CD14-positive monocyte (primary cell): Measurements from ENCODE around the gene SNX21. TPM values are rescaled to one million over a fixed set of nuclear protein-coding genes. Genes with fewer than 3 reads are reported as not detected.

Experiments used
- DNase-seq, 3 donors: peaks; one replicate each; pipeline ENCODE4 v3.0.0-alpha.2; 2011 to 2022
- H2AFZ ChIP-seq: 2 replicates; pipeline ENCODE4 v1.6.0; 2012; ENCODE audit warnings: mild to moderate bottlenecking, low read depth, low read length, inconsistent platforms; ENCODE audit not compliant: insufficient read depth, poor library complexity, severe bottlenecking
- H3K27ac ChIP-seq, 2 donors: 1 replicate in 1 of 2; 2 replicates in 1 of 2; pipeline ENCODE4 v1.5.1; 2012 to 2013; ENCODE audit warnings: low read length in 2 of 2, control low read depth in 1 of 2, inconsistent platforms in 1 of 2, low read depth in 1 of 2, mild to moderate bottlenecking in 1 of 2
- H3K27me3 ChIP-seq, 2 donors: one replicate each; pipeline versions ENCODE4 v1.6.0 to v1.6.1; 2011 to 2013; ENCODE audit warnings: low read length in 2 of 2; ENCODE audit not compliant: control insufficient read depth in 2 of 2, insufficient read depth in 2 of 2
- H3K36me3 ChIP-seq, 2 donors: replicated peaks in 1 of 2; 1 replicate in 1 of 2; 2 replicates in 1 of 2; pipeline versions ENCODE4 v1.5.1 to v1.6.1; 2012 to 2013; ENCODE audit warnings: low read length in 2 of 2, control low read depth in 1 of 2, inconsistent platforms in 1 of 2, mild to moderate bottlenecking in 1 of 2; ENCODE audit not compliant: insufficient read depth in 2 of 2, control insufficient read depth in 1 of 2
- H3K4me1 ChIP-seq, 2 donors: 1 replicate in 1 of 2; 2 replicates in 1 of 2; pipeline versions ENCODE4 v1.5.1 to v1.6.1; 2012 to 2013; ENCODE audit warnings: low read length in 2 of 2, control low read depth in 1 of 2, inconsistent platforms in 1 of 2, mild to moderate bottlenecking in 1 of 2, moderate library complexity in 1 of 2; ENCODE audit not compliant: insufficient read depth in 2 of 2, control insufficient read depth in 1 of 2
- H3K4me2 ChIP-seq: replicated peaks from 2 replicates; pipeline ENCODE3; 2012; ENCODE audit warnings: low read length, moderate library complexity, mild to moderate bottlenecking; ENCODE audit not compliant: poor library complexity, severe bottlenecking; ENCODE audit errors: extremely low read depth
- H3K4me3 ChIP-seq, 3 experiments: fragments of 200-600 bp in 1 of 3; sonication (generic) in 1 of 3; replicated peaks in 1 of 3; 1 replicate in 2 of 3; 2 replicates in 1 of 3; pipeline ENCODE4 v1.5.1; 2011 to 2013; ENCODE audit warnings: low read length in 3 of 3, mild to moderate bottlenecking in 3 of 3, control low read depth in 2 of 3, low read depth in 2 of 3, inconsistent platforms in 1 of 3, moderate library complexity in 1 of 3
- H3K79me2 ChIP-seq: 2 replicates; pipeline ENCODE4 v1.6.0; 2012; ENCODE audit warnings: mild to moderate bottlenecking, control low read depth, inconsistent platforms, low read length, moderate library complexity; ENCODE audit not compliant: insufficient read depth
- H3K9ac ChIP-seq: 2 replicates; pipeline ENCODE4 v1.6.0; 2017; ENCODE audit warnings: low read length, mild to moderate bottlenecking; ENCODE audit not compliant: insufficient read depth, poor library complexity, severe bottlenecking
- H3K9me3 ChIP-seq, 2 donors: replicated peaks in 1 of 2; 1 replicate in 1 of 2; 2 replicates in 1 of 2; pipeline versions ENCODE4 v1.5.1 to v1.6.1; 2012 to 2013; ENCODE audit warnings: low read length in 2 of 2, control low read depth in 1 of 2; ENCODE audit not compliant: control insufficient read depth in 1 of 2, insufficient read depth in 1 of 2
- H4K20me1 ChIP-seq: 2 replicates; pipeline ENCODE4 v1.6.0; 2012; ENCODE audit warnings: mild to moderate bottlenecking, low read length, control low read depth, moderate library complexity; ENCODE audit not compliant: insufficient read depth
- H3K27ac Mint-ChIP-seq, 7 donors: one replicate each; pipeline ENCODE4 v1.8.0; 2020; ENCODE audit warnings: mild to moderate bottlenecking in 7 of 7, mixed read lengths in 7 of 7, moderate library complexity in 6 of 7, inconsistent platforms in 2 of 7
- H3K27me3 Mint-ChIP-seq, 3 donors: one replicate each; pipeline ENCODE4 v1.8.0; 2021 to 2022; ENCODE audit warnings: low read depth in 3 of 3, mild to moderate bottlenecking in 3 of 3, mixed read lengths in 3 of 3, moderate library complexity in 3 of 3, inconsistent platforms in 1 of 3
- H3K36me3 Mint-ChIP-seq, 2 donors: one replicate each; pipeline ENCODE4 v1.8.0; 2020; ENCODE audit warnings: mixed read lengths in 2 of 2, inconsistent platforms in 1 of 2, mild to moderate bottlenecking in 1 of 2
- H3K4me1 Mint-ChIP-seq: one replicate; pipeline ENCODE4 v1.8.0; 2020; ENCODE audit warnings: mild to moderate bottlenecking, mixed read lengths
- H3K4me3 Mint-ChIP-seq, 2 donors: one replicate each; pipeline ENCODE4 v1.8.0; 2020; ENCODE audit warnings: mild to moderate bottlenecking in 2 of 2, mixed read lengths in 2 of 2, moderate library complexity in 1 of 2
- H3K9me3 Mint-ChIP-seq, 7 donors: one replicate each; pipeline ENCODE4 v1.8.0; 2020 to 2022; ENCODE audit warnings: mixed read lengths in 7 of 7, mild to moderate bottlenecking in 6 of 7, moderate library complexity in 6 of 7, inconsistent platforms in 2 of 7
- WGBS: methylation state at CpG from one replicate; pipeline ENCODE4 v1.1.5; 2013; ENCODE audit warnings: missing lambda C conversion rate; ENCODE audit not compliant: insufficient coverage; 5-methylcytosine and 5-hydroxymethylcytosine counted together
- intact Hi-C, 2 donors: fragments of 100-400 bp; cut with micrococcal nuclease; formaldehyde crosslinking; loops; one replicate each; pipeline versions ENCODE4 v1.15.0 to v1.15.1; 2023
- polyA plus RNA-seq, 3 donors: library from polyadenylated mRNA; depleted of rRNA in 1 of 3; unstranded in 2 of 3; stranded (reverse) in 1 of 3; fragments of 300-500 nt in 2 of 3; fragments of >200 nt in 1 of 3; fragmentation: Illumina TruSeq in 2 of 3; gene quantifications; 1 replicate in 2 of 3; 2 replicates in 1 of 3; pipeline ENCODE4 v1.2.3, GENCODE V29; 2012 to 2021
- TF ChIP-seq, protein P1 (sequence below): fragments of 200-600 bp; IDR thresholded peaks from one replicate; pipeline ENCODE4 v1.8.0; 2022; ENCODE audit warnings: antibody characterized with exemption, mild to moderate bottlenecking

SNX21 gene
- polyA plus RNA-seq, 3 donors: 11.2 to 16.9 (median 12.7) TPM

GRCh38 chr20:45848969-45849582, 15.5 kb downstream of the SNX21 start:
- Histone ChIP-seq H2AFZ (no peak overlapping the region), H3K9ac (no peak overlapping the region), H3K9me3 (no peaks in the 10 kb centered on the region), H3K4me1 (no peaks in the 10 kb centered on the region), H3K27me3 (no peaks in the 10 kb centered on the region), H4K20me1 (peaks cover 26% of the 10 kb centered on the region), H3K79me2 (peaks cover 18% of the 10 kb centered on the region), H3K27ac (no peak overlapping the region), H3K4me2 (no peak overlapping the region), H3K36me3 (peaks cover 74 to 94% of the 10 kb centered on the region in 2 donors), H3K4me3 (no peak overlapping the region)
- H3K9me3 Mint-ChIP-seq: no peaks in the 10 kb centered on the region
- 100% methylated on average over 3 of the region's 8 CpGs for WGBS
- no peak overlapping the region for H3K4me3 Mint-ChIP-seq
- H3K4me1 Mint-ChIP-seq: no peaks in the 10 kb centered on the region
- DNase-seq: no peak
- no peak overlapping the region for H3K27ac Mint-ChIP-seq
- peaks cover 59 to 96% of the 10 kb centered on the region in 2 donors for H3K36me3 Mint-ChIP-seq
- TF ChIP-seq, protein P1, sequence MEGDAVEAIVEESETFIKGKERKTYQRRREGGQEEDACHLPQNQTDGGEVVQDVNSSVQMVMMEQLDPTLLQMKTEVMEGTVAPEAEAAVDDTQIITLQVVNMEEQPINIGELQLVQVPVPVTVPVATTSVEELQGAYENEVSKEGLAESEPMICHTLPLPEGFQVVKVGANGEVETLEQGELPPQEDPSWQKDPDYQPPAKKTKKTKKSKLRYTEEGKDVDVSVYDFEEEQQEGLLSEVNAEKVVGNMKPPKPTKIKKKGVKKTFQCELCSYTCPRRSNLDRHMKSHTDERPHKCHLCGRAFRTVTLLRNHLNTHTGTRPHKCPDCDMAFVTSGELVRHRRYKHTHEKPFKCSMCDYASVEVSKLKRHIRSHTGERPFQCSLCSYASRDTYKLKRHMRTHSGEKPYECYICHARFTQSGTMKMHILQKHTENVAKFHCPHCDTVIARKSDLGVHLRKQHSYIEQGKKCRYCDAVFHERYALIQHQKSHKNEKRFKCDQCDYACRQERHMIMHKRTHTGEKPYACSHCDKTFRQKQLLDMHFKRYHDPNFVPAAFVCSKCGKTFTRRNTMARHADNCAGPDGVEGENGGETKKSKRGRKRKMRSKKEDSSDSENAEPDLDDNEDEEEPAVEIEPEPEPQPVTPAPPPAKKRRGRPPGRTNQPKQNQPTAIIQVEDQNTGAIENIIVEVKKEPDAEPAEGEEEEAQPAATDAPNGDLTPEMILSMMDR: no peak
- peaks cover 0 to 2% (median 0%) of the 10 kb centered on the region in 3 donors for H3K27me3 Mint-ChIP-seq
- intact Hi-C loops: no loop called here

GRCh38 chr20:45850238-45850637, 16.6 kb downstream of the SNX21 start:
- no peaks in the 10 kb centered on the region for H3K27me3 ChIP-seq
- H3K4me1 Mint-ChIP-seq: peaks cover 5% of the 10 kb centered on the region
- H3K4me2 ChIP-seq: no peak overlapping the region
- H3K27ac ChIP-seq: no peak overlapping the region
- H3K9ac ChIP-seq: no peak overlapping the region
- peaks cover 27% of the 10 kb centered on the region for H3K79me2 ChIP-seq
- no peak overlapping the region for H3K4me3 Mint-ChIP-seq
- H3K4me3 ChIP-seq: no peak overlapping the region
- TF ChIP-seq, protein P1: no peak
- WGBS: 100% methylated on average over 2 of the region's 2 CpGs
- peaks cover 61 to 96% of the 10 kb centered on the region in 2 donors for H3K36me3 Mint-ChIP-seq
- H3K4me1 ChIP-seq: no peaks in the 10 kb centered on the region
- H3K9me3 Mint-ChIP-seq: no peaks in the 10 kb centered on the region
- no peak for DNase-seq
- no peaks in the 10 kb centered on the region for H3K9me3 ChIP-seq
- H4K20me1 ChIP-seq: peaks cover 26% of the 10 kb centered on the region
- intact Hi-C loops: no loop called here
- no peak overlapping the region for H2AFZ ChIP-seq
- peaks cover 0 to 2% (median 1%) of the 10 kb centered on the region in 3 donors for H3K27me3 Mint-ChIP-seq
- peaks cover 67 to 90% of the 10 kb centered on the region in 2 donors for H3K36me3 ChIP-seq
- peak overlapping the region in 2 of 7 donors; percentile 46 to 75 for H3K27ac Mint-ChIP-seq
